Measurements from ENCODE around the gene TMEM72. TPM values are rescaled to one million over a fixed set of nuclear protein-coding genes. Genes with fewer than 3 reads are reported as not detected.
A peak's percentile ranks its signal among the peaks of the same experiment; 100 is the strongest.

Gene TMEM72
- total and polyA plus RNA-seq, 2 experiments from 2014 or later: not detected

DNA sequence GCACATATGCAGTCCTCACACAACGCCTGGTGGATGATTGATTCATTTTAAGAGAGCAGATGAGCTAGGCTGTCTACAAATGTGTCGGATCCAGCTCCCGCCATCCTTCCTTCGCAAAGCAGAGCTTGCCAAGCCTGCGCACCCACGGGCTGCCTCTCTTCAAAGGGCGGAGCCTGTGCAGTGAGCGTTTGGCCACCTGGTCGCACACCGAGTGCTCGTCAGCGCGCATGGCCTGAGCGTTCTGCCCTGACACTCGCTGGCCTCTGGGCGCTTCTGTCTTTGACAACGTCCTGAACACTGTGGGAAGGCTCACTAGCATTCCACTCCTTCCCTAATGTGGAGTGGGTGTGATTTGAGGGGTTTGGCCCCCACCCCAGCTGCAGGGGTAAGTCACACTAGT is 47.1 kb upstream of the TMEM72 start:
- Histone ChIP-seq H3K9me2 (ENCODE audit: insufficient read depth) (no peaks in the 10 kb centered on the region), H2AFZ (peak overlapping the region; percentile 91), H3K79me2 (replicated peaks; ENCODE audit: insufficient read depth) (no peaks in the 10 kb centered on the region), H3F3A (replicated peaks; ENCODE audit: low read depth) (no peaks in the 10 kb centered on the region), H3K4me2 (peak overlapping the region; percentile 80), H3K27me3 (ENCODE audit: insufficient read depth) (peaks cover 38% of the 10 kb centered on the region), H3K4me3 (peak overlapping the region; percentile 63), H3K4me1 (ENCODE audit: insufficient read depth) (0 out of 2 replicates have a peak, but pooled peaks cover 9% of the 10 kb centered on the region), H4K20me1 (replicated peaks; ENCODE audit: insufficient read depth) (no peaks in the 10 kb centered on the region), H3K27ac (ENCODE audit: low read depth) (no peak overlapping the region), H3K36me3 (ENCODE audit: insufficient read depth) (no peaks in the 10 kb centered on the region)
- H3K4me1 Mint-ChIP-seq: peaks cover 21% of the 10 kb centered on the region
- ATAC-seq: peak; percentile 60
- H3K4me3 Mint-ChIP-seq: peak overlapping the region; percentile 85; the same call in 2 of the 3 replicates
- no peak overlapping the region for H3K27ac Mint-ChIP-seq
- H3K27me3 Mint-ChIP-seq (ENCODE audit: insufficient read depth, low read depth, poor library complexity): peaks cover 38% of the 10 kb centered on the region
- TF ChIP-seq, protein P1, sequence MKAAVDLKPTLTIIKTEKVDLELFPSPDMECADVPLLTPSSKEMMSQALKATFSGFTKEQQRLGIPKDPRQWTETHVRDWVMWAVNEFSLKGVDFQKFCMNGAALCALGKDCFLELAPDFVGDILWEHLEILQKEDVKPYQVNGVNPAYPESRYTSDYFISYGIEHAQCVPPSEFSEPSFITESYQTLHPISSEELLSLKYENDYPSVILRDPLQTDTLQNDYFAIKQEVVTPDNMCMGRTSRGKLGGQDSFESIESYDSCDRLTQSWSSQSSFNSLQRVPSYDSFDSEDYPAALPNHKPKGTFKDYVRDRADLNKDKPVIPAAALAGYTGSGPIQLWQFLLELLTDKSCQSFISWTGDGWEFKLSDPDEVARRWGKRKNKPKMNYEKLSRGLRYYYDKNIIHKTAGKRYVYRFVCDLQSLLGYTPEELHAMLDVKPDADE (IDR thresholded peaks at IDR 0.05): no peak
- TF ChIP-seq ZNF114 (CRISPR knock-in tag; IDR thresholded peaks at IDR 0.05) (no peak), POLR2AphosphoS5 (IDR thresholded peaks at IDR 0.05; ENCODE audit: low read depth) (no peak), JUNB (IDR thresholded peaks at IDR 0.05; ENCODE audit: unreplicated experiment) (no peak), EZH2 (IDR thresholded peaks at IDR 0.05; ENCODE audit: low read depth, unreplicated experiment) (no peak)
- TF ChIP-seq, protein P2, sequence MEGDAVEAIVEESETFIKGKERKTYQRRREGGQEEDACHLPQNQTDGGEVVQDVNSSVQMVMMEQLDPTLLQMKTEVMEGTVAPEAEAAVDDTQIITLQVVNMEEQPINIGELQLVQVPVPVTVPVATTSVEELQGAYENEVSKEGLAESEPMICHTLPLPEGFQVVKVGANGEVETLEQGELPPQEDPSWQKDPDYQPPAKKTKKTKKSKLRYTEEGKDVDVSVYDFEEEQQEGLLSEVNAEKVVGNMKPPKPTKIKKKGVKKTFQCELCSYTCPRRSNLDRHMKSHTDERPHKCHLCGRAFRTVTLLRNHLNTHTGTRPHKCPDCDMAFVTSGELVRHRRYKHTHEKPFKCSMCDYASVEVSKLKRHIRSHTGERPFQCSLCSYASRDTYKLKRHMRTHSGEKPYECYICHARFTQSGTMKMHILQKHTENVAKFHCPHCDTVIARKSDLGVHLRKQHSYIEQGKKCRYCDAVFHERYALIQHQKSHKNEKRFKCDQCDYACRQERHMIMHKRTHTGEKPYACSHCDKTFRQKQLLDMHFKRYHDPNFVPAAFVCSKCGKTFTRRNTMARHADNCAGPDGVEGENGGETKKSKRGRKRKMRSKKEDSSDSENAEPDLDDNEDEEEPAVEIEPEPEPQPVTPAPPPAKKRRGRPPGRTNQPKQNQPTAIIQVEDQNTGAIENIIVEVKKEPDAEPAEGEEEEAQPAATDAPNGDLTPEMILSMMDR (conservative IDR thresholded peaks at IDR 0.05; ENCODE audit: low read depth in 2 of 2): no peak
- peaks cover 5% of the 10 kb centered on the region; the same call in 2 of the 3 replicates for H3K9me3 Mint-ChIP-seq
- peak; percentile 73 for DNase-seq (ENCODE audit: low spot score)
- H3K36me3 Mint-ChIP-seq (ENCODE audit: low read depth): no peaks in the 10 kb centered on the region

DNA sequence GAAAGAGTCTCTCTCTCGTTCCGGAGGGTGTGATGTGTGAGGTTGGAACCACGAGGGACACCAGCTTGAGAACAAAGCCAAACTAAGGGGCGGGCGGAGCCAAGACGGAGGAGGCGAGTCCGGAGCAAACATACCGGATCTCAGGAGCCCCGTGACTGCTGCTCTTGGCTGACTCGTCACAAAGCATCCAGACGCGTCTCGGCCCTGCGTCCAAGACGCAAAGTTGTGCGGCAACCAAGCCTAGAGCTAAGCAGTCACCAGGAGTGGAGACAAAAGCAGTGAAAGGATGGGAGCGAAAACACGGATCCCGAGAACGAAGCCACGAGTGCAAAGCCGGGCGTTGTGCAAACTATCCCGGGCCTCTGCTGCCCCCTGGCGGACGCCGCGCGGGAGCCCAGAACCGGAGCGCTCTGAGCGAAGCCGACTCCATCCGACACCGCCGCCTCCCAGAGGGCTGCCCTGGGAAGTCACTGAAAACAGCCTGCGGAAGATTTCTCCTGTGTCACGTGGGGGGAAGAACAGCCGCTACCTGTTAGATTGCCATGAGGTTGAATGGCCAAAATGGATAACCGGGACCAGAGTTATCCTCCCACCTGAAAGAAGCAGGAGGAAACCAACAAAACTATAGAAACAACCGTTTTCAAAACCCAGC is 46.4 kb upstream of the TMEM72 start:
- peaks cover 38% of the 10 kb centered on the region for H3K27me3 Mint-ChIP-seq (ENCODE audit: insufficient read depth, low read depth, poor library complexity)
- H3K36me3 ChIP-seq (ENCODE audit: insufficient read depth): no peaks in the 10 kb centered on the region
- H3K4me3 Mint-ChIP-seq: peak overlapping the region; percentile 85
- peaks cover 38% of the 10 kb centered on the region for H3K27me3 ChIP-seq (ENCODE audit: insufficient read depth)
- no peaks in the 10 kb centered on the region for H3K36me3 Mint-ChIP-seq (ENCODE audit: low read depth)
- peaks cover 21% of the 10 kb centered on the region for H3K4me1 Mint-ChIP-seq
- H3K4me3 ChIP-seq: peak overlapping the region; percentile 63
- peak overlapping the region; percentile 80 for H3K4me2 ChIP-seq
- peak; percentile 91 for ATAC-seq
- H3K27ac Mint-ChIP-seq: no peak overlapping the region
- H4K20me1 ChIP-seq (replicated peaks; ENCODE audit: insufficient read depth): no peaks in the 10 kb centered on the region
- no peaks in the 10 kb centered on the region for H3F3A ChIP-seq (replicated peaks; ENCODE audit: low read depth)
- peak; percentile 95 for DNase-seq (ENCODE audit: low spot score)
- TF ChIP-seq, protein P2 (conservative IDR thresholded peaks at IDR 0.05; ENCODE audit: low read depth in 2 of 2): peak; percentile 79 to 93
- TF ChIP-seq POLR2AphosphoS5 (IDR thresholded peaks at IDR 0.05; ENCODE audit: low read depth) (peak; percentile 43; the same call in 1 of the 2 replicates), STAT1 (IDR thresholded peaks at IDR 0.05; ENCODE audit: unreplicated experiment) (no peak), CREB1 (CRISPR knock-in tag; IDR thresholded peaks at IDR 0.05; ENCODE audit: low read depth) (no peak)
- H3K9me2 ChIP-seq (ENCODE audit: insufficient read depth): no peaks in the 10 kb centered on the region
- peaks cover 5% of the 10 kb centered on the region; the same call in 2 of the 3 replicates for H3K9me3 Mint-ChIP-seq
- H3K4me1 ChIP-seq (ENCODE audit: insufficient read depth): 0 out of 2 replicates have a peak, but pooled peaks cover 9% of the 10 kb centered on the region
- H2AFZ ChIP-seq: peak overlapping the region; percentile 99
- no peak overlapping the region for H3K27ac ChIP-seq (ENCODE audit: low read depth)
- H3K79me2 ChIP-seq (replicated peaks; ENCODE audit: insufficient read depth): no peaks in the 10 kb centered on the region

Data from GM23338 (cell line).